ENCODE measurements around the gene KRT16. TPM values are rescaled to one million over a fixed set of nuclear protein-coding genes. Genes with fewer than 3 reads are reported as not detected.

Gene KRT16
- total and polyA plus RNA-seq, 2 donors (not counting 1 experiment from before 2014, with no cell fraction given): not detected

DNA sequence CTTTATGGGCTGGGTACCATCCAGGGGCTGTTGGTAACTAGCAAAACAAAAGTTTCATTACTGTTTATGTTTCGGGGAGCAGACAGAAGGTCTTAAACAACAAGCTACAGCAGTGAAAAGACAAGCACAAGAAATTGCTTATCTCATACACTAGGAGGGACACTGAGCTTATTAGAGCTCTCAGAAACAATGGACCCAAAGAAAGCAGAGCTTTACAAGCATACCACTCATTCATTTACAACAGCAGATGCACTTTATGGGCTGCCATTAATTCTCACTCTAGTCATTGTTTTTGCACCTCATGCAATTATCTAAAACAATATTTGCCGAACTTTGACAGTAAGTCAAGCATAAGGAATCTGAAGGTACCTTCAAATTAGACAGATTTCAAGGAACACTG is 10.0 kb downstream of the KRT16 start:
- no peak overlapping the region for H3K4me2 ChIP-seq (replicated peaks; ENCODE audit: low read depth, low read length, poor library complexity, severe bottlenecking)
- 88% methylated on average over 1 of the region's 2 CpGs for WGBS (ENCODE audit: insufficient coverage)
- H3K4me3 ChIP-seq (ENCODE audit: control extremely low read depth in 1 of 5, extremely low read depth in 1 of 5, insufficient read depth in 1 of 5, low read depth in 2 of 5, low read length in 4 of 5): no peak overlapping the region
- Mint-ChIP-seq H3K4me3 (no peak overlapping the region), H3K9me3 (ENCODE audit: insufficient read depth) (peaks cover 10% of the 10 kb centered on the region), H3K27ac (no peak overlapping the region), H3K27me3 (peaks cover 42% of the 10 kb centered on the region), H3K4me1 (no peaks in the 10 kb centered on the region)
- DNase-seq (no peak), ATAC-seq (ENCODE audit: low read depth) (no peak)
- intact Hi-C loops (cut with micrococcal nuclease): no loop called here
- H3K9ac ChIP-seq (ENCODE audit: low read length): no peak overlapping the region
- no peak overlapping the region for H2AFZ ChIP-seq (ENCODE audit: insufficient read depth, low read depth, low read length, poor library complexity, severe bottlenecking)
- ChIA-PET CTCF (no interaction called here), POLR2A (no interaction called here)
- no peaks in the 10 kb centered on the region for H3K4me1 ChIP-seq (ENCODE audit: control insufficient read depth in 2 of 2, insufficient read depth in 2 of 2, low read length in 2 of 2)
- H4K20me1 ChIP-seq (ENCODE audit: control insufficient read depth, insufficient read depth, low read length, poor library complexity, severe bottlenecking): no peaks in the 10 kb centered on the region
- TF ChIP-seq EZH2 (IDR thresholded peaks at IDR 0.05; ENCODE audit: borderline replicate concordance, insufficient read depth, low read depth, low read length, poor library complexity, severe bottlenecking): no peak
- no peak overlapping the region for H3K27ac ChIP-seq (ENCODE audit: low read length in 2 of 2)
- no peaks in the 10 kb centered on the region for H3K79me2 ChIP-seq (ENCODE audit: control insufficient read depth, insufficient read depth, low read length)
- no peaks in the 10 kb centered on the region for H3K36me3 ChIP-seq (replicated peaks in 1 of 2; ENCODE audit: control extremely low read depth in 1 of 2, control insufficient read depth in 1 of 2, extremely low read depth in 1 of 2, insufficient read depth in 2 of 2, low read length in 1 of 2)
- peaks cover 2 to 9% (median 8%) of the 10 kb centered on the region in 3 donors for H3K9me3 ChIP-seq (ENCODE audit: control extremely low read depth in 1 of 3, control insufficient read depth in 2 of 3, insufficient read depth in 1 of 3, low read length in 2 of 3)
- peaks cover 0 to 2% (median 0%) of the 10 kb centered on the region in 4 experiments for H3K27me3 ChIP-seq (replicated peaks in 1 of 4; ENCODE audit: control extremely low read depth in 1 of 4, control insufficient read depth in 3 of 4, insufficient read depth in 4 of 4, low read length in 3 of 4)

DNA sequence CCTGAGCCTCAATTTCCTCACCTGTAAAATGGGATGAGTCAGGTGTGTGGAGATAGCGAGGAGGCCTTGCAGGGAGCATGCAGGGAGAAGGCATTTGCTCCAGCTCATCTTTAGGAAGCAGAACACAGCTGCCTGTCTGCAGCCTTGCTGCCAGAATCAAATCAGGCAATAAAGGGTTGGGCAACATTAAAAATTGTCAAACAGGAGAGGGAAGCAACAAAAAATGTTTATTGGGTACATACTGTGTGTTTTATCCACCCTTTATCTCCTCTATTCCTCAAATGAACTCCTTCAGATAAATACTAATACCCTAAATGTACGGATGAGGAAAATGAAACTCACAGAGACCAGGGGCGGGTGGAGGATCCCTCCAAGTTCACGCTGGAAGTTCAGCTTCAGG is 12.2 kb downstream of the KRT16 start:
- H3K9me3 ChIP-seq (ENCODE audit: control extremely low read depth in 1 of 3, control insufficient read depth in 2 of 3, insufficient read depth in 1 of 3, low read length in 2 of 3): peaks cover 0 to 5% (median 0%) of the 10 kb centered on the region in 3 donors
- CTCF ChIA-PET: no interaction called here
- no peak for DNase-seq
- TF ChIP-seq EZH2 (IDR thresholded peaks at IDR 0.05; ENCODE audit: borderline replicate concordance, insufficient read depth, low read depth, low read length, poor library complexity, severe bottlenecking): no peak
- TF ChIP-seq, protein P1, sequence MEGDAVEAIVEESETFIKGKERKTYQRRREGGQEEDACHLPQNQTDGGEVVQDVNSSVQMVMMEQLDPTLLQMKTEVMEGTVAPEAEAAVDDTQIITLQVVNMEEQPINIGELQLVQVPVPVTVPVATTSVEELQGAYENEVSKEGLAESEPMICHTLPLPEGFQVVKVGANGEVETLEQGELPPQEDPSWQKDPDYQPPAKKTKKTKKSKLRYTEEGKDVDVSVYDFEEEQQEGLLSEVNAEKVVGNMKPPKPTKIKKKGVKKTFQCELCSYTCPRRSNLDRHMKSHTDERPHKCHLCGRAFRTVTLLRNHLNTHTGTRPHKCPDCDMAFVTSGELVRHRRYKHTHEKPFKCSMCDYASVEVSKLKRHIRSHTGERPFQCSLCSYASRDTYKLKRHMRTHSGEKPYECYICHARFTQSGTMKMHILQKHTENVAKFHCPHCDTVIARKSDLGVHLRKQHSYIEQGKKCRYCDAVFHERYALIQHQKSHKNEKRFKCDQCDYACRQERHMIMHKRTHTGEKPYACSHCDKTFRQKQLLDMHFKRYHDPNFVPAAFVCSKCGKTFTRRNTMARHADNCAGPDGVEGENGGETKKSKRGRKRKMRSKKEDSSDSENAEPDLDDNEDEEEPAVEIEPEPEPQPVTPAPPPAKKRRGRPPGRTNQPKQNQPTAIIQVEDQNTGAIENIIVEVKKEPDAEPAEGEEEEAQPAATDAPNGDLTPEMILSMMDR (IDR thresholded peaks at IDR 0.05): no peak
- H2AFZ ChIP-seq (ENCODE audit: insufficient read depth, low read depth, low read length, poor library complexity, severe bottlenecking): no peak overlapping the region
- Mint-ChIP-seq H3K9me3 (ENCODE audit: insufficient read depth) (no peaks in the 10 kb centered on the region), H3K27me3 (peaks cover 38% of the 10 kb centered on the region), H3K27ac (no peak overlapping the region), H3K4me1 (no peaks in the 10 kb centered on the region), H3K4me3 (no peak overlapping the region)
- H3K4me1 ChIP-seq (ENCODE audit: control insufficient read depth in 2 of 2, insufficient read depth in 2 of 2, low read length in 2 of 2): no peaks in the 10 kb centered on the region
- WGBS (ENCODE audit: insufficient coverage): 93% methylated on average over 3 of the region's 4 CpGs
- POLR2A ChIA-PET: no interaction called here
- intact Hi-C loops (cut with micrococcal nuclease): no loop called here
- no peak overlapping the region for H3K27ac ChIP-seq (ENCODE audit: low read length in 2 of 2)
- H3K9ac ChIP-seq (ENCODE audit: low read length): no peak overlapping the region
- H3K79me2 ChIP-seq (ENCODE audit: control insufficient read depth, insufficient read depth, low read length): no peaks in the 10 kb centered on the region
- no peaks in the 10 kb centered on the region for H3K36me3 ChIP-seq (replicated peaks in 1 of 2; ENCODE audit: control extremely low read depth in 1 of 2, control insufficient read depth in 1 of 2, extremely low read depth in 1 of 2, insufficient read depth in 2 of 2, low read length in 1 of 2)
- H3K4me3 ChIP-seq (ENCODE audit: control extremely low read depth in 1 of 5, extremely low read depth in 1 of 5, insufficient read depth in 1 of 5, low read depth in 2 of 5, low read length in 4 of 5): no peak overlapping the region
- H3K27me3 ChIP-seq (replicated peaks in 1 of 4; ENCODE audit: control extremely low read depth in 1 of 4, control insufficient read depth in 3 of 4, insufficient read depth in 4 of 4, low read length in 3 of 4): no peaks in the 10 kb centered on the region
- no peak overlapping the region for H3K4me2 ChIP-seq (replicated peaks; ENCODE audit: low read depth, low read length, poor library complexity, severe bottlenecking)
- no peak for ATAC-seq (ENCODE audit: low read depth)
- H4K20me1 ChIP-seq (ENCODE audit: control insufficient read depth, insufficient read depth, low read length, poor library complexity, severe bottlenecking): no peaks in the 10 kb centered on the region

All from B cell (primary cell).